Caco-2 (cell line): Measurements from ENCODE around the gene ELP5. TPM values are rescaled to one million over a fixed set of nuclear protein-coding genes. Genes with fewer than 3 reads are reported as not detected.

Experiments used
- BruUV-seq: library from RNA; stranded (reverse); fragments of 400-500 nt; replicated peaks from 2 replicates; lab custom pipeline; 2021; lab: Mats Ljungman, UMichigan
- CTCF ChIA-PET: fragments of 300-600 bp; sonication (Branson Sonifier 250); formaldehyde crosslinking; loops from one replicate; lab custom pipeline; 2022; ENCODE audit warnings: antibody characterized with exemption; lab: Charles Lee
- POLR2A ChIA-PET: fragments of 300-600 bp; sonication (Branson Sonifier 250); formaldehyde crosslinking; loops from one replicate; lab custom pipeline; 2022; ENCODE audit warnings: antibody characterized with exemption; lab: Charles Lee
- DNase-seq, 2 experiments: peaks; one replicate each; pipeline versions ENCODE4 v3.0.0 to v3.0.0-alpha.2; 2020 to 2022
- H3K27me3 ChIP-seq: replicated peaks from 2 replicates; pipeline ENCODE4 v1.6.0; 2011; ENCODE audit warnings: low read length; ENCODE audit not compliant: control insufficient read depth, insufficient read depth
- H3K36me3 ChIP-seq: 2 replicates; pipeline ENCODE4 v1.5.1; 2011; ENCODE audit warnings: low read length; ENCODE audit not compliant: control insufficient read depth, insufficient read depth
- H3K4me1 ChIP-seq: fragments of 250-450 bp; sonication (Bioruptor Pico); 2 replicates; pipeline ENCODE4 v1.5.1; 2020; ENCODE audit warnings: mild to moderate bottlenecking
- H3K4me3 ChIP-seq: 2 replicates; pipeline ENCODE4 v1.5.1; 2011; ENCODE audit warnings: low read depth, mild to moderate bottlenecking, control low read depth, low read length
- H3K9me3 ChIP-seq: fragments of 250-450 bp; sonication (Bioruptor Pico); 2 replicates; pipeline ENCODE4 v1.5.1; 2020; ENCODE audit warnings: mild to moderate bottlenecking, moderate library complexity
- H3K27ac Mint-ChIP-seq: one replicate; pipeline ENCODE4 v1.8.0; 2022; ENCODE audit warnings: mixed read lengths; ENCODE audit not compliant: unreplicated experiment
- H3K27me3 Mint-ChIP-seq: one replicate; pipeline ENCODE4 v1.8.0; 2022; ENCODE audit warnings: mixed read lengths; ENCODE audit not compliant: insufficient read depth, unreplicated experiment
- H3K36me3 Mint-ChIP-seq: one replicate; pipeline ENCODE4 v1.8.0; 2022; ENCODE audit warnings: mild to moderate bottlenecking, mixed read lengths; ENCODE audit not compliant: insufficient read depth, unreplicated experiment
- H3K4me1 Mint-ChIP-seq: one replicate; pipeline ENCODE4 v1.8.0; 2022; ENCODE audit warnings: low read depth, mixed read lengths; ENCODE audit not compliant: unreplicated experiment
- H3K4me3 Mint-ChIP-seq: one replicate; pipeline ENCODE4 v1.8.0; 2022; ENCODE audit warnings: mild to moderate bottlenecking, moderate library complexity, mixed read lengths; ENCODE audit not compliant: unreplicated experiment
- H3K9me3 Mint-ChIP-seq: one replicate; pipeline ENCODE4 v1.8.0; 2022; ENCODE audit warnings: mixed read lengths; ENCODE audit not compliant: unreplicated experiment
- intact Hi-C: fragments of 100-400 bp; cut with micrococcal nuclease; formaldehyde crosslinking; loops from one replicate; pipeline ENCODE4 v1.10.0; 2022; ENCODE audit not compliant: unreplicated experiment
- total RNA-seq: library from RNA; stranded (reverse); gene quantifications from 2 replicates; pipeline ENCODE4 v1.2.3, GENCODE V29; 2022
- TF ChIP-seq, protein P1 (sequence below), 2 experiments: fragments of 200-600 bp in 1 of 2; IDR thresholded peaks; 1 replicate in 1 of 2; 2 replicates in 1 of 2; pipeline versions ENCODE4 v1.5.1 to v1.8.0; 2011 to 2022; ENCODE audit warnings: antibody characterized with exemption in 1 of 2, control low read depth in 1 of 2, inconsistent platforms in 1 of 2, low read depth in 1 of 2, low read length in 1 of 2, mild to moderate bottlenecking in 1 of 2, moderate library complexity in 1 of 2; ENCODE audit not compliant: insufficient read depth in 1 of 2, severe bottlenecking in 1 of 2, unreplicated experiment in 1 of 2

ELP5 gene
- total RNA-seq, 1 experiment from 2014 or later: 43.2 TPM

- no peaks in the 10 kb centered on the region for H3K9me3 ChIP-seq
- Mint-ChIP-seq H3K27me3 (no peaks in the 10 kb centered on the region), H3K4me3 (no peak overlapping the region), H3K9me3 (no peaks in the 10 kb centered on the region), H3K4me1 (no peaks in the 10 kb centered on the region), H3K27ac (no peak overlapping the region), H3K36me3 (peaks cover 51% of the 10 kb centered on the region)
- no peak overlapping the region for H3K4me3 ChIP-seq
- TF ChIP-seq, protein P1, sequence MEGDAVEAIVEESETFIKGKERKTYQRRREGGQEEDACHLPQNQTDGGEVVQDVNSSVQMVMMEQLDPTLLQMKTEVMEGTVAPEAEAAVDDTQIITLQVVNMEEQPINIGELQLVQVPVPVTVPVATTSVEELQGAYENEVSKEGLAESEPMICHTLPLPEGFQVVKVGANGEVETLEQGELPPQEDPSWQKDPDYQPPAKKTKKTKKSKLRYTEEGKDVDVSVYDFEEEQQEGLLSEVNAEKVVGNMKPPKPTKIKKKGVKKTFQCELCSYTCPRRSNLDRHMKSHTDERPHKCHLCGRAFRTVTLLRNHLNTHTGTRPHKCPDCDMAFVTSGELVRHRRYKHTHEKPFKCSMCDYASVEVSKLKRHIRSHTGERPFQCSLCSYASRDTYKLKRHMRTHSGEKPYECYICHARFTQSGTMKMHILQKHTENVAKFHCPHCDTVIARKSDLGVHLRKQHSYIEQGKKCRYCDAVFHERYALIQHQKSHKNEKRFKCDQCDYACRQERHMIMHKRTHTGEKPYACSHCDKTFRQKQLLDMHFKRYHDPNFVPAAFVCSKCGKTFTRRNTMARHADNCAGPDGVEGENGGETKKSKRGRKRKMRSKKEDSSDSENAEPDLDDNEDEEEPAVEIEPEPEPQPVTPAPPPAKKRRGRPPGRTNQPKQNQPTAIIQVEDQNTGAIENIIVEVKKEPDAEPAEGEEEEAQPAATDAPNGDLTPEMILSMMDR (IDR thresholded peaks at IDR 0.05; ENCODE audit: insufficient read depth in 1 of 2, low read depth in 1 of 2, low read length in 1 of 2, severe bottlenecking in 1 of 2, unreplicated experiment in 1 of 2): no peak
- intact Hi-C loops: no loop called here
- POLR2A ChIA-PET: no interaction called here
- CTCF ChIA-PET: no interaction called here
- no peaks in the 10 kb centered on the region; the same call in 1 of the 2 replicates for H3K36me3 ChIP-seq
- no peaks in the 10 kb centered on the region for H3K27me3 ChIP-seq
- DNase-seq: no peak
- BruUV-seq: no TSS peak
- H3K4me1 ChIP-seq: peaks cover 3% of the 10 kb centered on the region
Measured at GRCh38 chr17:7225711-7226331, 26.2 kb upstream of the ELP5 start.

DNA sequence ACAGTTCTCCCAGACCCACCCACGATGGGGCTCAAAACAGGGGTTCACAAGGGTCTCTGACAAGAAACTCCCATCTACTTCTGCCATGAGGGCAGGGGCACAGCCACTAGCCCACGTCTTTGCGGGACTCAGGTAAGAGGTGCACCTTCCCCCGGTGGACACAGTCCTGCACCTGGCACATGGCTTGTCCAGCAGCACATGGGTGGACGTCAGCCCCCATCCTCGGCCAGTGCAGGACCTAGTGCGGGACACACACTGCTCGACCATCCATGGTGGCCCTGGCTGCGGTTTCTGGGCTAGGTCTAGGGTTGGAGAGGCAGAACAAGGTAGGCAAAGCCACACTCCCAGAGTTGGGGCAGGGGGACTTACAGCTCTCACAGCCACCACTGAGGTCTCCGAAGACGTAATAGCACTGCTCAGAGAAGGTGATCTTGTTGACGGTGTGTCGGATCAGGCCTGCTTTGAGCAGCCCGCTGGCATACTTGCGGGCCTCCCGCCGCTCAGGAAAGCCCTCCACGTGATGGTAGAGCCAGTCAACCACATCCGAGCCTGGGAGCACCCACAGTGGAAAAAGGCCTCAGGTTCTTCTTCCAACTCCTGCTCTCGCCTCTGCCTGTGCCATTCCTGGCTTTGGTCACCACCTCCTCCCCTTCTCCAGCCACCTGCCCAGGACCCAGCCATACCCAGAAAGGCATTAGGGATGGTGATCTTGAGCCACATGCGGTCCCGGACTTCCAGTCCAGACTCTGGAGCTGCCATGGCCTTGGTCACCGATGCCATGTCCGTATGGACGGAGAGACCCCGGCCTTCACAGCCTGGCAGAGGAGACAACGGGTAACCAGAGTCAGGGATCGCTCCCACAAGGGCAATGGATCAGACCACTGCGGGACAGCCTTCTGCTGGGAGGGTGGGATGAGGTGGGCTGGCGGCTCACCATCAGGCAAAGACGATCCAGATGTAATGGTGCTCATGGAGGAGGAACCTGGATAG is 25.0 kb upstream of the ELP5 start:
- TF ChIP-seq, protein P1 (IDR thresholded peaks at IDR 0.05; ENCODE audit: insufficient read depth in 1 of 2, low read depth in 1 of 2, low read length in 1 of 2, severe bottlenecking in 1 of 2, unreplicated experiment in 1 of 2): no peak
- ChIA-PET CTCF (no interaction called here), POLR2A (no interaction called here)
- Histone ChIP-seq H3K36me3 (no peaks in the 10 kb centered on the region; the same call in 1 of the 2 replicates), H3K4me1 (no peaks in the 10 kb centered on the region), H3K4me3 (no peak overlapping the region), H3K9me3 (no peaks in the 10 kb centered on the region), H3K27me3 (no peaks in the 10 kb centered on the region)
- no peak for DNase-seq
- Mint-ChIP-seq H3K9me3 (no peaks in the 10 kb centered on the region), H3K27me3 (no peaks in the 10 kb centered on the region), H3K36me3 (peaks cover 51% of the 10 kb centered on the region), H3K4me3 (no peak overlapping the region), H3K27ac (no peak overlapping the region), H3K4me1 (peaks cover 2% of the 10 kb centered on the region)
- no TSS peak for BruUV-seq
- intact Hi-C loops: no loop called here

DNA sequence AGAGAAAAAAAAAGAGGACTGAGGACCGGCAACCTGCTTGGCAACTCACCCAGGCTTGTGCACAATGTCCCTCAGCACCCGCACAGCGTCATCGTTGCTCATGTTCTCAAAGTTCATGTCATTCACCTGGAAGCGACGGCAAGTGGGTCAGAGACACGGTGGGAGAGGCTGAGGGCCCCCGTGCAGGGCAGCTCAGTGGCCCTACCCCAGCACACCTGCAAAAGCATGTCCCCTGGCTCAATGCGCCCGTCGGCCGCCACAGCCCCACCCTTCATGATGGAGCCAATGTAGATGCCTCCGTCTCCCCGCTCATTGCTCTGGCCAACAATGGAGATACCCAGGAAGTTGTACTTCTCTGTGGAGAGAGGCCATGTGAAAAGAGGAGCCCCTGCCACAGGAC is 23.1 kb upstream of the ELP5 start:
- H3K36me3 Mint-ChIP-seq: peaks cover 45% of the 10 kb centered on the region

More for the DNA sequence above, 23.1 kb upstream of the ELP5 start:
- Mint-ChIP-seq H3K27me3 (no peaks in the 10 kb centered on the region), H3K9me3 (no peaks in the 10 kb centered on the region), H3K27ac (no peak overlapping the region), H3K4me1 (peaks cover 6% of the 10 kb centered on the region), H3K4me3 (no peak overlapping the region)
- ChIA-PET CTCF (no interaction called here), POLR2A (no interaction called here)
- no peaks in the 10 kb centered on the region for H3K4me1 ChIP-seq
- intact Hi-C loops: no loop called here
- no peaks in the 10 kb centered on the region; the same call in 1 of the 2 replicates for H3K36me3 ChIP-seq
- DNase-seq: no peak
- H3K27me3 ChIP-seq: no peaks in the 10 kb centered on the region
- no TSS peak for BruUV-seq
- TF ChIP-seq, protein P1 (IDR thresholded peaks at IDR 0.05; ENCODE audit: insufficient read depth in 1 of 2, low read depth in 1 of 2, low read length in 1 of 2, severe bottlenecking in 1 of 2, unreplicated experiment in 1 of 2): no peak
- no peaks in the 10 kb centered on the region for H3K9me3 ChIP-seq
- no peak overlapping the region for H3K4me3 ChIP-seq
